COLO668 (cell line): ENCODE results near the gene RGS6.

ENCODE experiments used
- DNase-seq: peaks from one replicate; lab custom pipeline; 2025; ENCODE audit not compliant: unreplicated experiment; lab: John Stamatoyannopoulos, UW

The RGS6 gene

GRCh38 chr14:72546344-72547016, 614.3 kb downstream of the RGS6 start:
- DNase-seq: no peak

- no peak for DNase-seq
Observed at GRCh38 chr14:72547999-72548398, 615.8 kb downstream of the RGS6 start.

GRCh38 chr14:72549026-72549425, 616.8 kb downstream of the RGS6 start:
- DNase-seq: no peak

- DNase-seq: no peak
Observed at GRCh38 chr14:72549854-72550253, 617.6 kb downstream of the RGS6 start.

GRCh38 chr14:72550513-72550912, 618.3 kb downstream of the RGS6 start:
- no peak for DNase-seq

GRCh38 chr14:72552236-72552635, 620.0 kb downstream of the RGS6 start:
- no peak for DNase-seq

GRCh38 chr14:72553161-72553560, 620.9 kb downstream of the RGS6 start:
- DNase-seq: no peak

GRCh38 chr14:72553656-72554055, 621.4 kb downstream of the RGS6 start:
- DNase-seq: no peak

- DNase-seq: no peak
Observed at GRCh38 chr14:72554401-72554800, 622.2 kb downstream of the RGS6 start.

- no peak for DNase-seq
Observed at GRCh38 chr14:72554994-72555608, 622.9 kb downstream of the RGS6 start.

- no peak for DNase-seq
Observed at GRCh38 chr14:72555609-72556000, 623.4 kb downstream of the RGS6 start.

GRCh38 chr14:72557671-72558070, 625.4 kb downstream of the RGS6 start:
- DNase-seq: no peak

GRCh38 chr14:72558721-72559120, 626.5 kb downstream of the RGS6 start:
- no peak for DNase-seq

- no peak for DNase-seq
Observed at GRCh38 chr14:72559202-72559601, 627.0 kb downstream of the RGS6 start.

- no peak for DNase-seq
Observed at GRCh38 chr14:72559669-72560255, 627.5 kb downstream of the RGS6 start.

GRCh38 chr14:72560331-72560730, 628.1 kb downstream of the RGS6 start:
- DNase-seq: no peak

- DNase-seq: no peak
Observed at GRCh38 chr14:72560889-72561493, 628.8 kb downstream of the RGS6 start.

GRCh38 chr14:72562300-72562699, 630.1 kb downstream of the RGS6 start:
- DNase-seq: no peak

- DNase-seq: no peak
Observed at GRCh38 chr14:72563676-72564075, 631.4 kb downstream of the RGS6 start.

- no peak for DNase-seq
Observed at GRCh38 chr14:72565149-72565559, 632.9 kb downstream of the RGS6 start.

- no peak for DNase-seq
Observed at GRCh38 chr14:72565917-72566316, 633.7 kb downstream of the RGS6 start.

- DNase-seq: no peak
Observed at GRCh38 chr14:72567226-72567625, 635.0 kb downstream of the RGS6 start.
